Vagina (tissue), 2 donors: ENCODE data around the gene MGAT5.

Source experiments
- POLR2AphosphoS5 ChIP-seq, 2 donors: sonication (generic); formaldehyde crosslinking; IDR thresholded peaks; one replicate each; pipeline ENCODE4 v1.9.0; 2017; ENCODE audit warnings: antibody characterized with exemption in 2 of 2, mild to moderate bottlenecking in 2 of 2, low read depth in 1 of 2; ENCODE audit not compliant: insufficient read depth in 1 of 2
- TF ChIP-seq, protein P1 (sequence below), 3 experiments: fragments of 450-650 bp in 2 of 3; fragments of 200-600 bp in 1 of 3; sonication (generic) in 1 of 3; IDR thresholded peaks; one replicate each; pipeline ENCODE4 v1.5.1; 2017 to 2019; ENCODE audit warnings: antibody characterized with exemption in 3 of 3, mild to moderate bottlenecking in 2 of 3, moderate library complexity in 2 of 3

DNA sequence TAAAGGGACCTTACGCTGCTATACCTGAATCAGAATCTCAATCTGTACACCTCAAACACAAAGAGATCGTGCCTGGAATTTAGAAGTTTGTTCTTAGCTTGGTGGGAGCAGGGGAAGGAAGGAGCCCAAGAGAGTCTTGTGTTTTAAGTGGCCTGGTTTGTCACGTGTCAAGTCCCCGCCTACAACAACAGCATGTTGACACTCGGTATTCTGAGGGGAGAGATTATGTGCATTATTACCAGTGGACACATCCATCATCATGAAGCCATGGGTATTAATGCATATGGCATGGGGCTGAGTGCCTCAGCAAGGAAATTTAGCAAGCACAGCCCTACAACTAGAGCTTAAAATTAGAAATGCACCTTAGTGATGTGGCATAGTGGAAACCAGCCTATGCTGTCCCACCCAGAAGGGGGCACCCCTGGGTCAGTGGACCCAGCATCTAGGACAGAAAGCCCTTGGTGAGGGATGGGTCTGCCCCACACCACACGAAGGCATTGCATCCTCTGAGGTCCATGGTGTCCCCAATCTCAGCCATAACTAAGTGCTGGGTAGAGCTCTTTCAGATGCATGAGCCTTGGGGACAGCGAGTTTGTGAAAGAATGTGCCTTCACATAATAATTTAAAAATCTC is 138.7 kb downstream of the MGAT5 start:
- TF ChIP-seq, protein P1, sequence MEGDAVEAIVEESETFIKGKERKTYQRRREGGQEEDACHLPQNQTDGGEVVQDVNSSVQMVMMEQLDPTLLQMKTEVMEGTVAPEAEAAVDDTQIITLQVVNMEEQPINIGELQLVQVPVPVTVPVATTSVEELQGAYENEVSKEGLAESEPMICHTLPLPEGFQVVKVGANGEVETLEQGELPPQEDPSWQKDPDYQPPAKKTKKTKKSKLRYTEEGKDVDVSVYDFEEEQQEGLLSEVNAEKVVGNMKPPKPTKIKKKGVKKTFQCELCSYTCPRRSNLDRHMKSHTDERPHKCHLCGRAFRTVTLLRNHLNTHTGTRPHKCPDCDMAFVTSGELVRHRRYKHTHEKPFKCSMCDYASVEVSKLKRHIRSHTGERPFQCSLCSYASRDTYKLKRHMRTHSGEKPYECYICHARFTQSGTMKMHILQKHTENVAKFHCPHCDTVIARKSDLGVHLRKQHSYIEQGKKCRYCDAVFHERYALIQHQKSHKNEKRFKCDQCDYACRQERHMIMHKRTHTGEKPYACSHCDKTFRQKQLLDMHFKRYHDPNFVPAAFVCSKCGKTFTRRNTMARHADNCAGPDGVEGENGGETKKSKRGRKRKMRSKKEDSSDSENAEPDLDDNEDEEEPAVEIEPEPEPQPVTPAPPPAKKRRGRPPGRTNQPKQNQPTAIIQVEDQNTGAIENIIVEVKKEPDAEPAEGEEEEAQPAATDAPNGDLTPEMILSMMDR (IDR thresholded peaks at IDR 0.05) = no peak
- no peak for TF ChIP-seq POLR2AphosphoS5 (IDR thresholded peaks at IDR 0.05; ENCODE audit: insufficient read depth in 1 of 2, low read depth in 1 of 2)
